Panc1 (cell line): ENCODE measurements around the gene LYRM4.

ENCODE experiments used
- CTCF ChIP-seq: fragments of 450-650 bp; IDR thresholded peaks from 2 replicates; pipeline ENCODE4 v1.5.1; 2017; ENCODE audit warnings: mild to moderate bottlenecking
- POLR2AphosphoS5 ChIP-seq: IDR thresholded peaks from 2 replicates; pipeline ENCODE4 v1.6.1; 2012; ENCODE audit warnings: mild to moderate bottlenecking, low read depth, low read length, moderate library complexity
- REST ChIP-seq, 2 experiments: IDR thresholded peaks; 2 replicates each; pipeline ENCODE4 v1.6.1; 2011 to 2012; ENCODE audit warnings: low read depth in 2 of 2, control low read depth in 1 of 2, low read length in 1 of 2, mild to moderate bottlenecking in 1 of 2, moderate library complexity in 1 of 2; ENCODE audit not compliant: insufficient read depth in 1 of 2
- SIN3A ChIP-seq: IDR thresholded peaks from 2 replicates; pipeline ENCODE4 v1.6.1; 2012; ENCODE audit warnings: low read depth, mild to moderate bottlenecking, low read length, moderate library complexity, borderline replicate concordance; ENCODE audit not compliant: insufficient read depth

GRCh38 chr6:5271926-5272325, 11.2 kb upstream of the LYRM4 start:
- TF ChIP-seq CTCF (no peak), POLR2AphosphoS5 (no peak), SIN3A (no peak), REST (IDR thresholded peaks at IDR 0.05; ENCODE audit: insufficient read depth in 1 of 2, low read depth in 2 of 2, low read length in 1 of 2) (no peak)
